ENCODE measurements around the gene ZCCHC4. TPM values are rescaled to one million over a fixed set of nuclear protein-coding genes. Genes with fewer than 3 reads are reported as not detected.

The ZCCHC4 gene
- total RNA-seq, 4 donors from 2014 or later = 5.6 to 13.9 (median 10.0) TPM

- WGBS, 2 donors = 79 to 82% methylated on average over 4 of the region's 4 CpGs
Observed at GRCh38 chr4:25301471-25301870, 11.1 kb upstream of the ZCCHC4 start.

GRCh38 chr4:25302626-25303025 lies 9.9 kb upstream of the ZCCHC4 start:
- WGBS, 2 donors = 82 to 91% methylated on average over 9 of the region's 9 CpGs
- Histone ChIP-seq H3K9me3 (no peaks in the 10 kb centered on the region), H3K36me3 (no peaks in the 10 kb centered on the region), H3K27ac (no peak overlapping the region), H3K4me1 (peaks cover 0 to 17% (median 6%) of the 10 kb centered on the region in 3 donors), H3K4me3 (no peak overlapping the region), H3K27me3 (peaks cover 0 to 11% (median 0%) of the 10 kb centered on the region in 4 donors)
- no peak for DNase-seq
- intact Hi-C loops (cut with DNase I) = no loop called here
- TF ChIP-seq POLR2A (IDR thresholded peaks at IDR 0.05) (no peak), CTCF (IDR thresholded peaks at IDR 0.05) (no peak)

More at GRCh38 chr4:25301471-25301870, 11.1 kb upstream of the ZCCHC4 start:
- no peak for TF ChIP-seq CTCF (IDR thresholded peaks at IDR 0.05)
- no peak for TF ChIP-seq POLR2A (IDR thresholded peaks at IDR 0.05)
- intact Hi-C loops (cut with DNase I) = no loop called here
- Histone ChIP-seq H3K27ac (no peak overlapping the region), H3K4me1 (peaks cover 0 to 17% (median 6%) of the 10 kb centered on the region in 3 donors), H3K9me3 (no peaks in the 10 kb centered on the region), H3K27me3 (peaks cover 0 to 10% (median 0%) of the 10 kb centered on the region in 4 donors), H3K36me3 (no peaks in the 10 kb centered on the region), H3K4me3 (no peak overlapping the region)
- no peak for DNase-seq

- H3K36me3 ChIP-seq = no peaks in the 10 kb centered on the region
- TF ChIP-seq POLR2A (IDR thresholded peaks at IDR 0.05) (no peak), CTCF (IDR thresholded peaks at IDR 0.05) (no peak)
- 85 to 90% methylated on average over 3 of the region's 3 CpGs for WGBS, 2 donors
- no peak overlapping the region for H3K27ac ChIP-seq
- DNase-seq = no peak
- intact Hi-C loops (cut with DNase I) = no loop called here
- H3K27me3 ChIP-seq = peaks cover 0 to 14% (median 0%) of the 10 kb centered on the region in 4 donors
- peaks cover 0 to 17% (median 6%) of the 10 kb centered on the region in 3 donors for H3K4me1 ChIP-seq
- H3K9me3 ChIP-seq = no peaks in the 10 kb centered on the region
- H3K4me3 ChIP-seq = no peak overlapping the region
Observed at GRCh38 chr4:25303578-25303977, 9.0 kb upstream of the ZCCHC4 start.

GRCh38 chr4:25306518-25307057 lies 6.0 kb upstream of the ZCCHC4 start:
- peaks cover 0 to 9% (median 0%) of the 10 kb centered on the region in 4 donors for H3K27me3 ChIP-seq
- H3K36me3 ChIP-seq = no peaks in the 10 kb centered on the region
- DNase-seq = no peak
- H3K27ac ChIP-seq = no peak overlapping the region
- WGBS, 2 donors = 81 to 83% methylated on average over 4 of the region's 4 CpGs
- intact Hi-C loops (cut with DNase I) = no loop called here
- H3K9me3 ChIP-seq = no peaks in the 10 kb centered on the region
- TF ChIP-seq POLR2A (IDR thresholded peaks at IDR 0.05) (no peak), CTCF (IDR thresholded peaks at IDR 0.05) (no peak)
- peaks cover 0 to 9% (median 0%) of the 10 kb centered on the region in 3 donors for H3K4me1 ChIP-seq
- H3K4me3 ChIP-seq = no peak overlapping the region

GRCh38 chr4:25307596-25307995 lies 5.0 kb upstream of the ZCCHC4 start:
- Histone ChIP-seq H3K27me3 (peaks cover 0 to 9% (median 0%) of the 10 kb centered on the region in 4 donors), H3K4me3 (no peak overlapping the region), H3K36me3 (no peaks in the 10 kb centered on the region), H3K27ac (no peak overlapping the region), H3K9me3 (no peaks in the 10 kb centered on the region), H3K4me1 (peaks cover 0 to 14% (median 0%) of the 10 kb centered on the region in 3 donors)
- DNase-seq = no peak
- 86 to 93% methylated on average over 2 to 7 of the region's 7 CpGs for WGBS, 2 donors
- intact Hi-C loops (cut with DNase I) = no loop called here
- TF ChIP-seq CTCF (IDR thresholded peaks at IDR 0.05) = no peak
- TF ChIP-seq POLR2A (IDR thresholded peaks at IDR 0.05) = no peak

Data from esophagus squamous epithelium (tissue), 5 donors.